Activated T-helper 17 cell treated with anti-CD3 and anti-CD28 coated beads, Interleukin-2, amount 50 U/mL, for 72 hours (primary cell): ENCODE measurements around the gene UTY. TPM values are rescaled to one million over a fixed set of nuclear protein-coding genes. Genes with fewer than 3 reads are reported as not detected.

ENCODE experiments used
- ATAC-seq: fragments of 150-1000 bp; cut with Tn5 transposase; replicated peaks from 2 replicates; pipeline ENCODE4 v1.10.0; 2021; ENCODE audit warnings: mild to moderate bottlenecking, moderate library complexity
- H3K27ac Mint-ChIP-seq: one replicate; pipeline ENCODE4 v1.8.0; 2022; ENCODE audit warnings: mixed read lengths
- H3K27me3 Mint-ChIP-seq: one replicate; pipeline ENCODE4 v1.8.0; 2022; ENCODE audit warnings: mixed read lengths
- H3K36me3 Mint-ChIP-seq: one replicate; pipeline ENCODE4 v1.8.0; 2022; ENCODE audit warnings: low read depth, mild to moderate bottlenecking, mixed read lengths
- H3K4me1 Mint-ChIP-seq: one replicate; pipeline ENCODE4 v1.8.0; 2022; ENCODE audit warnings: mixed read lengths
- H3K4me3 Mint-ChIP-seq: one replicate; pipeline ENCODE4 v1.8.0; 2022; ENCODE audit warnings: mild to moderate bottlenecking, mixed read lengths
- H3K9me3 Mint-ChIP-seq: one replicate; pipeline ENCODE4 v1.8.0; 2022; ENCODE audit warnings: mixed read lengths
- total RNA-seq, 2 donors: library from RNA; stranded (reverse); gene quantifications; one replicate each; pipeline ENCODE4 v1.2.3, GENCODE V29; 2022

UTY gene
- total RNA-seq, 2 donors from 2014 or later, result 23.1 to 46.2 TPM

- no peaks in the 10 kb centered on the region for H3K27me3 Mint-ChIP-seq
- no peak for ATAC-seq
- H3K4me3 Mint-ChIP-seq, result no peak overlapping the region
- H3K9me3 Mint-ChIP-seq, result no peaks in the 10 kb centered on the region
- no peaks in the 10 kb centered on the region for H3K36me3 Mint-ChIP-seq
- H3K4me1 Mint-ChIP-seq, result no peaks in the 10 kb centered on the region
- H3K27ac Mint-ChIP-seq, result no peak overlapping the region
These were observed 274.6 kb downstream of the UTY start for GRCh38 chrY:13205214-13205613.

Other genes starting within 250 kb of the UTY start
- gene TMSB4Y, start 223.9 kb upstream of the UTY start, total RNA-seq, result 1 to 10 TPM; 1.1 to 1.9 TPM